Measurements from ENCODE around the gene AGFG1.

Gene AGFG1

DNA sequence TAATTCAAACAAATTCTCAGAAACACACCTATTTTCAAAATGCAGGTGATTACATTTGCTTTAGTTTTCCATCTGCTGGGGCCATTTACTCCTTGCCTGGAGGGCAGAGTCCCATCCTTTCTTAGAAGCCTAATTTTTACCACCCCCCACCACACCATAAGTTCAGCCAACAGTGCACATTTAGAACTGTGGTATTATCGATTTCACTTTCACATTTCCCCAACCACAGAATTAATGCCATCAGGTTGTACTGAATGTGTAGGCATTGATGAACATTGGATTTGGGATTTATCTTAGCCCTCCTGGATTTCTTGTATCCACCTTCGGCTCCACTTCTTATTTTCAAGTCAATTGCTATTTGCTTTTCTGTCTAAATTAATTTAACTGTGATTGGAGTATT is 138.2 kb downstream of the AGFG1 start:
- no peak for DNase-seq

Data from NCI-H524 (cell line).